Activated naive CD4-positive, alpha-beta T cell (primary cell): ENCODE measurements around the gene PCIF1.
"Not testable (repeated sequence)": the region's sequence is repeated elsewhere in the genome, so short reads cannot be mapped to it uniquely, and the experiment has no call there.

ENCODE experiments used
- DNase-seq, 4 experiments: peaks; one replicate each; lab custom pipeline; 2025; lab: John Stamatoyannopoulos, UW

Gene PCIF1

DNA sequence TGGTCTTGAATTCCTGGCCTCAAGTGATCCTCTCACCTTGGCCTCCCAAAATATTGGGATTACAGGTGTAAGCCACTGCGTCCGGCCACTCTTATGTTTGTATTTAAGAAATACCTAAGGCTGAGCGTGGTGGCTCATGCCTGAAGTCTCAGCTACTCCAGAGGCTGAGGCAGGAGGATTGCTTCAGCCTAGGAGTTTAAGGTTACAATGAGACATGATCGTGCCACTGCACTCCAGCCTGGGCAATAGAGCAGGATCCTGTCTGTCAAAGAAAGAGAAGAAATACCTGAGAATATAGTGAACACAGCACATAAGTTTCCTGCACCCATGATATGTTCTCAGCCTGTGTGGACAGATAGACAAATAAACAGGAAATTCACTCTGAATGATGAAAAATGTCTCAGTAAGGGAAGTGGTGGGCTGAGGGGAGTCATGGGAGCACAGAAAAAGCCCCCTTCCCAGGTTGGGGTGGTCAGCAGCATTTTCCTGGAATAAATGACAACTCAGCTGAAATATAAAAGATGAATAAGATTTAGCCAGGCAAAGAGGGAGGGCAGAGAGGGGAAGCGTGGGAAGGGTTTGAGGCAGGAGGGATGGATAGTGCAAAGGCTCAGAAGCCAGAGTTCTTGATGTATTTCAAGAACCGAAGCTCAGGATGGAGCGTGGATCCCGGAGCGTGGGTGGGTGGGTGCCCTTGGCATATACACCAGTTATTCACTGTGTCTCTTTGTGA lies 60.4 kb downstream of the PCIF1 start:
- DNase-seq = no peak

DNA sequence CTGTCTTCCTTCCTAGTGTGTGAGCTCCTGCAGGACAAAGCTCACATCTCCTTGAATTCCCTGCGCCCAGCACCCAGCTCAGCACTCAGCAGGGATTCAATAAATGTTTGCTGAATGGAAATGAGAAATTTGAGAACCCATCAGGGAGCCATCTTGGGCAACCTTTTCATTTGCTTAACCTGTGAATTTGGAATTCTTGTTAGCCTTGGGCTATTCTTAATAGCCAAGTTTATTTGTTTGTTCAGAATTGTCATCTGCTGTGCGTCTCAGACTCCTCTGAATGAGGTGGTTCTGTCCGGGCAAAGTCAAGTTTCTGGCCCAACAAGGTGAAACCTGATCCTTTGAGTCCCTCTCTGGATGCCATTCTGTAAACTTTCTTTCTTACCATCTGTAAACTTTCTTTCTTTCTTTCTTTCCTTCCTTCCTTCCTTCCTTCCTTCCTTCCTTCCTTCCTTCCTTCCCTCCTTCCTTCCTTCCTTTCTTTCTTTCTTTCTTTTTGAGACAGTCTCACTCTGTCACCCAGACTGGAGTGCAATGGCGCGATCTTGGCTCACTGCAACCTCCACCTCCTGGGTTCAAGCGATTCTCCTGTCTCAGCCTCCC lies 61.1 kb downstream of the PCIF1 start:
- not testable (repeated sequence) for DNase-seq

DNA sequence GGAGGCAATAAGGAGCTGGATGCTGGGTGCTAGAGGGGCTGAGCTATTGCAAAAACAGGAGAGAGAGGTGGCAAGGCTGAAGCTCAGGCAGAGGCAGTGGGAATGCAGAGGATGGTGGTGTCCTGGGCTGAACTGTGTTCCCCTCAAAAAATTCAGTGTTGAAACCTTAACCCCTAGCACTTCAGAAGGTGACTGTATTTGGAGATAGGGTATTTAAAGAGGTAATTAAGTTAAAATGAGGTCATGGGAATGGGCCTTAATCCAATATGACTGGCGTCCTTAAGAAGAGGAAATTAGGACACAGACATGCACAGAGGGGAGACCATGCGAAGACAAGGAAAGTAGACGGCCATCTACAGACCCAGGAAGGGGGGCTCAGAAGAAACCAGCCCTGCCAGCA lies 62.7 kb downstream of the PCIF1 start:
- DNase-seq = no peak
